Suprapubic skin (tissue), 4 donors: Measurements from ENCODE around the gene UMAD1. TPM values are rescaled to one million over a fixed set of nuclear protein-coding genes. Genes with fewer than 3 reads are reported as not detected.

ENCODE experiments used
- DNase-seq, 2 donors: peaks; one replicate each; pipeline ENCODE4 v3.0.0-alpha.2; 2019; ENCODE audit warnings: low spot score in 2 of 2
- H3K27ac ChIP-seq: fragments of 200-600 bp; sonication (generic); one replicate; pipeline ENCODE4 v1.5.1; 2019
- H3K27me3 ChIP-seq: fragments of 200-600 bp; sonication (generic); one replicate; pipeline ENCODE4 v1.5.1; 2019
- H3K36me3 ChIP-seq: fragments of 200-600 bp; sonication (generic); one replicate; pipeline ENCODE4 v1.5.1; 2019
- H3K4me1 ChIP-seq: fragments of 200-600 bp; sonication (generic); one replicate; pipeline ENCODE4 v1.5.1; 2019
- H3K4me3 ChIP-seq: fragments of 200-600 bp; sonication (generic); one replicate; pipeline ENCODE4 v1.5.1; 2019; ENCODE audit warnings: mild to moderate bottlenecking
- H3K9me3 ChIP-seq: fragments of 200-600 bp; sonication (generic); one replicate; pipeline ENCODE4 v1.5.1; 2019
- CTCF ChIP-seq, 2 donors: fragments of 200-600 bp in 1 of 2; fragments of 450-650 bp in 1 of 2; sonication (generic) in 1 of 2; IDR thresholded peaks; one replicate each; pipeline ENCODE4 v1.5.1; 2016 to 2019; ENCODE audit warnings: antibody characterized with exemption in 2 of 2, mild to moderate bottlenecking in 1 of 2, moderate library complexity in 1 of 2
- EP300 ChIP-seq: sonication (generic); formaldehyde crosslinking; IDR thresholded peaks from one replicate; pipeline ENCODE4 v1.6.1; 2017; ENCODE audit warnings: antibody characterized with exemption
- POLR2A ChIP-seq, 2 donors: fragments of 450-650 bp; IDR thresholded peaks; one replicate each; pipeline ENCODE4 v1.6.1; 2017; ENCODE audit warnings: antibody characterized with exemption in 2 of 2, mild to moderate bottlenecking in 2 of 2, moderate library complexity in 2 of 2
- POLR2AphosphoS5 ChIP-seq, 3 donors: sonication (generic); formaldehyde crosslinking; IDR thresholded peaks; one replicate each; pipeline ENCODE4 v1.6.1; 2017; ENCODE audit warnings: antibody characterized with exemption in 3 of 3
- WGBS: methylation state at CpG from one replicate; pipeline ENCODE4 v1.1.5; 2018; 5-methylcytosine and 5-hydroxymethylcytosine counted together
- total RNA-seq, 4 donors: library from RNA; depleted of rRNA; stranded (reverse); fragments of >200 nt; gene quantifications; one replicate each; pipeline ENCODE4 v1.1.0, GENCODE V29; 2016

The UMAD1 gene
- total RNA-seq, 4 donors from 2014 or later, result 9.3 to 28.9 (median 17.7) TPM

GRCh38 chr7:7709291-7709690 lies 68.7 kb downstream of the UMAD1 start:
- no peaks in the 10 kb centered on the region for H3K9me3 ChIP-seq
- H3K36me3 ChIP-seq, result no peaks in the 10 kb centered on the region
- H3K4me1 ChIP-seq, result peaks cover 18% of the 10 kb centered on the region
- no peaks in the 10 kb centered on the region for H3K27me3 ChIP-seq
- no peak overlapping the region for H3K27ac ChIP-seq
- H3K4me3 ChIP-seq, result no peak overlapping the region
- DNase-seq, result no peak
- TF ChIP-seq POLR2A (IDR thresholded peaks at IDR 0.05) (no peak), EP300 (no peak), CTCF (IDR thresholded peaks at IDR 0.05) (no peak), POLR2AphosphoS5 (IDR thresholded peaks at IDR 0.05) (no peak)
- 85% methylated on average over 3 of the region's 3 CpGs for WGBS

GRCh38 chr7:7710469-7710868 lies 69.9 kb downstream of the UMAD1 start:
- no peaks in the 10 kb centered on the region for H3K27me3 ChIP-seq
- WGBS, result 78% methylated on average over 2 of the region's 2 CpGs
- TF ChIP-seq EP300 (no peak), POLR2A (IDR thresholded peaks at IDR 0.05) (no peak), CTCF (IDR thresholded peaks at IDR 0.05) (no peak), POLR2AphosphoS5 (IDR thresholded peaks at IDR 0.05) (no peak)
- H3K9me3 ChIP-seq, result no peaks in the 10 kb centered on the region
- peaks cover 12% of the 10 kb centered on the region for H3K4me1 ChIP-seq
- DNase-seq, result no peak
- no peak overlapping the region for H3K4me3 ChIP-seq
- H3K27ac ChIP-seq, result no peak overlapping the region
- H3K36me3 ChIP-seq, result no peaks in the 10 kb centered on the region

- Histone ChIP-seq H3K4me1 (peaks cover under 1% of the 10 kb centered on the region), H3K27ac (no peak overlapping the region), H3K27me3 (no peaks in the 10 kb centered on the region), H3K9me3 (no peaks in the 10 kb centered on the region), H3K36me3 (no peaks in the 10 kb centered on the region), H3K4me3 (no peak overlapping the region)
- no peak for DNase-seq
- WGBS, result 88% methylated on average over 4 of the region's 4 CpGs
- TF ChIP-seq POLR2A (IDR thresholded peaks at IDR 0.05) (no peak), EP300 (no peak), POLR2AphosphoS5 (IDR thresholded peaks at IDR 0.05) (no peak), CTCF (IDR thresholded peaks at IDR 0.05) (no peak)
Observed at GRCh38 chr7:7713730-7714129, 73.2 kb downstream of the UMAD1 start.

GRCh38 chr7:7718492-7718891 lies 77.9 kb downstream of the UMAD1 start, which contains the start of gene RPA3:
RPA3 (minus strand) TSS chr7:7718607; CDS start chr7:7640418, 78,189 bp downstream.
- no peak for TF ChIP-seq EP300
- TF ChIP-seq CTCF (IDR thresholded peaks at IDR 0.05), result no peak
- TF ChIP-seq POLR2A (IDR thresholded peaks at IDR 0.05), result no peak
- no peak for TF ChIP-seq POLR2AphosphoS5 (IDR thresholded peaks at IDR 0.05)
- no peaks in the 10 kb centered on the region for H3K9me3 ChIP-seq
- WGBS, result 80% methylated on average over 1 of the region's 1 CpG
- no peak within 1 kb of the TSS for H3K4me3 ChIP-seq
- H3K4me1 ChIP-seq, result peaks cover 13% of the 10 kb centered on the region
- no peak for DNase-seq
- no peaks in the 10 kb centered on the region for H3K36me3 ChIP-seq
- no peaks in the 10 kb centered on the region for H3K27me3 ChIP-seq
- peak within 1 kb of the TSS; percentile 12 for H3K27ac ChIP-seq

GRCh38 chr7:7719236-7719635 lies 78.7 kb downstream of the UMAD1 start:
- 33% methylated on average over 2 of the region's 2 CpGs for WGBS
- DNase-seq, result no peak
- Histone ChIP-seq H3K4me1 (peaks cover 13% of the 10 kb centered on the region), H3K9me3 (no peaks in the 10 kb centered on the region), H3K27ac (peak overlapping the region; percentile 12), H3K36me3 (no peaks in the 10 kb centered on the region), H3K4me3 (no peak overlapping the region), H3K27me3 (no peaks in the 10 kb centered on the region)
- TF ChIP-seq POLR2AphosphoS5 (IDR thresholded peaks at IDR 0.05) (no peak), CTCF (IDR thresholded peaks at IDR 0.05) (no peak), POLR2A (IDR thresholded peaks at IDR 0.05) (no peak), EP300 (no peak)
